ENCODE measurements around the gene MYMK.

- TF ChIP-seq CTCF (IDR thresholded peaks at IDR 0.05) = no peak
- no peak for TF ChIP-seq POLR2A (IDR thresholded peaks at IDR 0.05)
These were observed 41.1 kb downstream of the MYMK start for GRCh38 chr9:133483611-133484010.

Data from sigmoid colon (tissue), 3 donors.